Measurements from ENCODE around the gene CNTNAP2. TPM values are rescaled to one million over a fixed set of nuclear protein-coding genes. Genes with fewer than 3 reads are reported as not detected.

The CNTNAP2 gene
- total and polyA plus RNA-seq, 4 donors = 0.14 to 2.3 (median 1.1) TPM

- 65% methylated on average over 4 of the region's 4 CpGs for WGBS
- no peak overlapping the region for H3K27ac ChIP-seq (ENCODE audit: low read depth in 1 of 2, low read length in 2 of 2)
- H3K4me1 ChIP-seq (ENCODE audit: control insufficient read depth in 4 of 4, insufficient read depth in 4 of 4, low read length in 3 of 4) = no peaks in the 10 kb centered on the region
- no peak for DNase-seq (ENCODE audit: low spot score)
- H3K36me3 ChIP-seq (ENCODE audit: control insufficient read depth in 4 of 4, insufficient read depth in 3 of 4, low read depth in 1 of 4, low read length in 3 of 4) = no peaks in the 10 kb centered on the region
- H3K27me3 ChIP-seq (ENCODE audit: control insufficient read depth in 4 of 4, insufficient read depth in 4 of 4, low read length in 3 of 4) = no peaks in the 10 kb centered on the region
- H3K9ac ChIP-seq (ENCODE audit: low read depth in 1 of 2, low read length in 2 of 2) = no peak overlapping the region
- TF ChIP-seq RXRA (IDR thresholded peaks at IDR 0.05) (no peak), MAX (IDR thresholded peaks at IDR 0.05) (no peak), JUND (IDR thresholded peaks at IDR 0.05) (no peak), CTCF (IDR thresholded peaks at IDR 0.05; ENCODE audit: low read depth, low read length, missing input control) (no peak), SP1 (IDR thresholded peaks at IDR 0.05) (no peak), ATF3 (IDR thresholded peaks at IDR 0.05) (no peak), NR2F2 (IDR thresholded peaks at IDR 0.05) (no peak), GABPA (IDR thresholded peaks at IDR 0.05 in 1 of 2, conservative IDR thresholded peaks at IDR 0.05 in 1 of 2) (no peak), TAF1 (conservative IDR thresholded peaks at IDR 0.05) (no peak), ZBTB33 (IDR thresholded peaks at IDR 0.05) (no peak), EGR1 (IDR thresholded peaks at IDR 0.05; ENCODE audit: low read depth in 2 of 2) (no peak), HNF4G (IDR thresholded peaks at IDR 0.05) (no peak), FOXA1 (IDR thresholded peaks at IDR 0.05) (no peak)
- no peak overlapping the region for H3K4me3 ChIP-seq (ENCODE audit: low read depth in 1 of 3, low read length in 3 of 3)
- no peaks in the 10 kb centered on the region for H3K9me3 ChIP-seq (ENCODE audit: control insufficient read depth in 4 of 4, low read length in 3 of 4)
Observed at GRCh38 chr7:147474862-147475261, 1358.3 kb downstream of the CNTNAP2 start.

GRCh38 chr7:147477526-147477925 is 1360.9 kb downstream of the CNTNAP2 start:
- Histone ChIP-seq H3K36me3 (ENCODE audit: control insufficient read depth in 4 of 4, insufficient read depth in 3 of 4, low read depth in 1 of 4, low read length in 3 of 4) (no peaks in the 10 kb centered on the region), H3K4me1 (ENCODE audit: control insufficient read depth in 4 of 4, insufficient read depth in 4 of 4, low read length in 3 of 4) (no peaks in the 10 kb centered on the region), H3K9ac (ENCODE audit: low read depth in 1 of 2, low read length in 2 of 2) (no peak overlapping the region), H3K27me3 (ENCODE audit: control insufficient read depth in 4 of 4, insufficient read depth in 4 of 4, low read length in 3 of 4) (no peaks in the 10 kb centered on the region), H3K27ac (ENCODE audit: low read depth in 1 of 2, low read length in 2 of 2) (no peak overlapping the region), H3K4me3 (ENCODE audit: low read depth in 1 of 3, low read length in 3 of 3) (no peak overlapping the region), H3K9me3 (ENCODE audit: control insufficient read depth in 4 of 4, low read length in 3 of 4) (no peaks in the 10 kb centered on the region)
- 72% methylated on average over 3 of the region's 3 CpGs for WGBS
- DNase-seq (ENCODE audit: low spot score) = no peak
- TF ChIP-seq FOXA1 (IDR thresholded peaks at IDR 0.05) (no peak), CTCF (IDR thresholded peaks at IDR 0.05; ENCODE audit: low read depth, low read length, missing input control) (no peak), NR2F2 (IDR thresholded peaks at IDR 0.05) (no peak), SP1 (IDR thresholded peaks at IDR 0.05) (no peak), RXRA (IDR thresholded peaks at IDR 0.05) (no peak), HNF4G (IDR thresholded peaks at IDR 0.05) (no peak), GABPA (IDR thresholded peaks at IDR 0.05 in 1 of 2, conservative IDR thresholded peaks at IDR 0.05 in 1 of 2) (no peak), RAD21 (IDR thresholded peaks at IDR 0.05) (no peak), MAX (IDR thresholded peaks at IDR 0.05) (no peak), HNF4A (conservative IDR thresholded peaks at IDR 0.05) (no peak), YY1 (IDR thresholded peaks at IDR 0.05) (no peak), REST (IDR thresholded peaks at IDR 0.05) (no peak), EGR1 (IDR thresholded peaks at IDR 0.05; ENCODE audit: low read depth in 2 of 2) (no peak), TAF1 (conservative IDR thresholded peaks at IDR 0.05) (no peak), FOXA2 (IDR thresholded peaks at IDR 0.05) (no peak), ATF3 (IDR thresholded peaks at IDR 0.05) (no peak), ZBTB33 (IDR thresholded peaks at IDR 0.05) (no peak), JUND (IDR thresholded peaks at IDR 0.05) (no peak)
